Natural killer cell treated with Interleukin-12 subunit alpha and Interleukin-12 subunit beta and Interleukin-15 and Interleukin-18, amount 100 ng/mL, for 72 hours (primary cell): ENCODE results near the gene PXDC1. TPM values are rescaled to one million over a fixed set of nuclear protein-coding genes. Genes with fewer than 3 reads are reported as not detected.
"Not testable (repeated sequence)": the region's sequence is repeated elsewhere in the genome, so short reads cannot be mapped to it uniquely, and the experiment has no call there.

ENCODE experiments used
- ATAC-seq, 2 donors: fragments of 150-1000 bp; cut with Tn5 transposase in 1 of 2; sonication (Bioruptor Pico), chemical (Tn5 transposase) in 1 of 2; 2 replicates each; pipeline ENCODE4 v1.10.0; 2021
- DNase-seq: peaks from one replicate; pipeline ENCODE4 v3.0.0; 2022; ENCODE audit warnings: low spot score
- H3K27ac Mint-ChIP-seq, 2 donors: 1 replicate in 1 of 2; 2 replicates in 1 of 2; pipeline ENCODE4 v1.8.0; 2022; ENCODE audit warnings: mixed read lengths in 2 of 2, mild to moderate bottlenecking in 1 of 2, moderate library complexity in 1 of 2
- H3K27me3 Mint-ChIP-seq, 2 donors: 1 replicate in 1 of 2; 2 replicates in 1 of 2; pipeline ENCODE4 v1.8.0; 2022; ENCODE audit warnings: mixed read lengths in 2 of 2
- H3K36me3 Mint-ChIP-seq: one replicate; pipeline ENCODE4 v1.8.0; 2022; ENCODE audit warnings: mixed read lengths
- H3K4me1 Mint-ChIP-seq, 2 donors: 1 replicate in 1 of 2; 2 replicates in 1 of 2; pipeline ENCODE4 v1.8.0; 2022; ENCODE audit warnings: low read depth in 2 of 2, mixed read lengths in 2 of 2, mild to moderate bottlenecking in 1 of 2
- H3K4me3 Mint-ChIP-seq: one replicate; pipeline ENCODE4 v1.8.0; 2022; ENCODE audit warnings: mixed read lengths
- H3K9me3 Mint-ChIP-seq: 2 replicates; pipeline ENCODE4 v1.8.0; 2022; ENCODE audit warnings: mixed read lengths
- total RNA-seq, 2 donors: library from RNA; stranded (reverse); gene quantifications; one replicate each; pipeline ENCODE4 v1.2.3, GENCODE V29; 2022

Gene PXDC1
- total RNA-seq, 2 donors from 2014 or later: 0.62 to 2.3 TPM

GRCh38 chr6:3699231-3699630 lies 52.3 kb downstream of the PXDC1 start:
- Mint-ChIP-seq H3K36me3 (no peaks in the 10 kb centered on the region), H3K4me3 (no peak overlapping the region), H3K27ac (no peak overlapping the region), H3K27me3 (peaks cover 26 to 45% of the 10 kb centered on the region in 2 donors), H3K4me1 (no peaks in the 10 kb centered on the region), H3K9me3 (no peaks in the 10 kb centered on the region)
- DNase-seq (no peak), ATAC-seq (no peak)

DNA sequence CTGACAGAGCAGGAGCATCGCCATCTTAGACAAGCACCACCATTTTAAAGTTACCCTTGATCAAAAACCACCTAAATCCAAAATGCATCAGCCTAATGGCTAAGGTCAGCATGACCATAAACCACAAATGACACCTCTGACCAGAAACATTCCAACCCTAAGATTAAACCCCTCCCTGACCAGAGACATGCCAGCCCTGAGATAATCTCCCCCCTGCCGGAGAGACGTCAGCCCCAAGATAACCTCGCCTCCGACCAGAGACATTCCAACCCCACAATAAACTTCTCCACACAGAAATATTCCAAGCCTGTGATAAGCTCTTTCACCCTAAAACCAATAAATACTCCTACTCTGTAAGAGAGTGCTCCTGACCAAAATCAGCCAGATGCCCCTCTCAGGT lies 53.5 kb downstream of the PXDC1 start:
- peaks cover 25 to 42% of the 10 kb centered on the region in 2 donors for H3K27me3 Mint-ChIP-seq
- H3K4me1 Mint-ChIP-seq: no peaks in the 10 kb centered on the region
- no peak overlapping the region for H3K27ac Mint-ChIP-seq
- no peak for ATAC-seq
- no peak overlapping the region for H3K4me3 Mint-ChIP-seq
- DNase-seq: no peak
- H3K36me3 Mint-ChIP-seq: no peaks in the 10 kb centered on the region
- no peaks in the 10 kb centered on the region for H3K9me3 Mint-ChIP-seq

GRCh38 chr6:3697609-3698008 lies 53.9 kb downstream of the PXDC1 start:
- Mint-ChIP-seq H3K4me3 (no peak overlapping the region), H3K27me3 (peaks cover 22 to 38% of the 10 kb centered on the region in 2 donors), H3K4me1 (no peaks in the 10 kb centered on the region), H3K27ac (no peak overlapping the region), H3K36me3 (no peaks in the 10 kb centered on the region), H3K9me3 (no peaks in the 10 kb centered on the region)
- DNase-seq (no peak), ATAC-seq (no peak)

DNA sequence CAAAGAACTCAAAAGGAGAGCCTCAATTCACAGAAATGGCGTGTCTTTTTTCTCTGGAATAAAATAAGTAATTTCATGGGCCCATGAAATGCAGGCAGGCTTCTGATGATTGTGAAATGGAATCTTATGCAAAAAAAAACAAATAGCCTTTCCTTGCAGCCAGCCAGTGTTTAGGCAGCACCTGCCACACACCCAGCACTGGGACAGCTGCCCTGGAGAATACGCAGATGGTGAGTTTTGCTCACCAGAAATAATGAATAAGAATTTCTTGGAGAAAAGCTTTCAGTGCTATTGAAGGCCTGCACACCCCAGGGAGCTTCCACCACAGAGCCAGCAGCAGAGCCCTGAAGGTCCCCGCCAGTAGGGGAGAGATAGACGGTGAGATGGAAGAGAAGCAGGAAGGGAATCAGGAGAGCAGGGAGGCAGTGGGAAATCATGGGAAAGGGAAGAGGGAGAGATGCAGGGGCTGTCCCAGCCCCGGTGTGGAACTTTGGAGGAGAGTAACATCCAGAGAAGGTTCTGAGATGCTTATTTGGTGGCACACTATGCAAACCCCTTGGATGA lies 54.9 kb downstream of the PXDC1 start:
- H3K27me3 Mint-ChIP-seq: peaks cover 21 to 34% of the 10 kb centered on the region in 2 donors
- no peaks in the 10 kb centered on the region for H3K36me3 Mint-ChIP-seq
- no peak overlapping the region for H3K27ac Mint-ChIP-seq
- H3K4me1 Mint-ChIP-seq: no peaks in the 10 kb centered on the region
- H3K4me3 Mint-ChIP-seq: no peak overlapping the region
- no peak for ATAC-seq
- no peaks in the 10 kb centered on the region for H3K9me3 Mint-ChIP-seq
- DNase-seq: no peak

- no peaks in the 10 kb centered on the region for H3K36me3 Mint-ChIP-seq
- no peak overlapping the region for H3K4me3 Mint-ChIP-seq
- H3K9me3 Mint-ChIP-seq: no peaks in the 10 kb centered on the region
- no peak overlapping the region for H3K27ac Mint-ChIP-seq
- no peaks in the 10 kb centered on the region for H3K4me1 Mint-ChIP-seq
- peaks cover 23 to 40% of the 10 kb centered on the region in 2 donors for H3K27me3 Mint-ChIP-seq
- no peak for ATAC-seq
- DNase-seq: no peak
These were observed 56.3 kb downstream of the PXDC1 start for GRCh38 chr6:3695065-3695817.

DNA sequence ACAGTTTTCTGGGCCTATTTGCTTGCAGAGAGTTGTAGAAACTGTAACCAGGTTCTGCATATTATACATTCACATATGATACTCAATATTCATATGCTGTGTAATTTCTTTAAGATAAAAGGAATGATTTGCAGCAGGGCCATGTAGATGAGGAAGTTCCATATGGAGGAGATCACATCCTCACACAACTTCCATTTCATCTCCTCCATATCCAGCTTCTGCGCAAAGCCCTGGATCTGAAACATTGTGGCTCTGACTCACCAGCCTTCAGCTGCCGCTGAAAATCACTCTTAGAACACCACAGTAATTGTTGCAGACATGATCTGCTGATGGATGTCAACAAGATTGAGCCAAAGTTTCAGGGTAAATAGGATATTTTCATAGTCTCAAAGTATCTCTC lies 57.7 kb downstream of the PXDC1 start:
- Mint-ChIP-seq H3K4me1 (no peaks in the 10 kb centered on the region), H3K4me3 (no peak overlapping the region), H3K27me3 (peaks cover 30 to 49% of the 10 kb centered on the region in 2 donors), H3K36me3 (no peaks in the 10 kb centered on the region), H3K9me3 (no peaks in the 10 kb centered on the region), H3K27ac (no peak overlapping the region)
- no peak for DNase-seq
- ATAC-seq: no peak

DNA sequence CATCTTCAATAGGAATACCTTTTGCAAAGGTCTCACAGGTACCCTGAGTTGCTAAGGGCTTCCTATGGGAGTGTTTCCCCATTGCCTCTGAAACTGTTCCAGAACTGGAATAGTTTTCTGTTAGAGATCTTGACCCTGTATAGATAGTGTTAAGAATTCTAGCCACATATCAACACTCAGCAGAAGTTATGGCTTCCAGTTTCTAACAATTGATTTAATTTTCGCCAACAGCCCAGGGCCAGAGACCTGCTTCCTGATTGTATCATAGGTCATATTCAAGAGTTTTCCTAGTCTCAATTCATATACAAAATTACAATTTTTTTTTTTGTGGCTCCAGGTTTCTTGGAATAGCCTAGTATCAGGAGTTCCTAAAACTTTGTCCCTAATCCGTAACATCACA lies 61.0 kb downstream of the PXDC1 start:
- Mint-ChIP-seq H3K4me3 (no peak overlapping the region), H3K4me1 (no peaks in the 10 kb centered on the region), H3K27me3 (peaks cover 17 to 47% of the 10 kb centered on the region in 2 donors), H3K9me3 (no peaks in the 10 kb centered on the region), H3K27ac (no peak overlapping the region), H3K36me3 (no peaks in the 10 kb centered on the region)
- ATAC-seq (no peak), DNase-seq (no peak)

GRCh38 chr6:3687847-3688246 lies 63.7 kb downstream of the PXDC1 start:
- no peak overlapping the region for H3K4me3 Mint-ChIP-seq
- H3K36me3 Mint-ChIP-seq: no peaks in the 10 kb centered on the region
- no peak for DNase-seq
- peaks cover 19 to 53% of the 10 kb centered on the region in 2 donors for H3K27me3 Mint-ChIP-seq
- H3K9me3 Mint-ChIP-seq: no peaks in the 10 kb centered on the region
- no peaks in the 10 kb centered on the region for H3K4me1 Mint-ChIP-seq
- H3K27ac Mint-ChIP-seq: no peak overlapping the region
- ATAC-seq: no peak

GRCh38 chr6:3683331-3683730 lies 68.2 kb downstream of the PXDC1 start:
- H3K27me3 Mint-ChIP-seq: peaks cover 20 to 45% of the 10 kb centered on the region in 2 donors
- DNase-seq (no peak), ATAC-seq (no peak)
- H3K27ac Mint-ChIP-seq: no peak overlapping the region
- no peaks in the 10 kb centered on the region for H3K9me3 Mint-ChIP-seq
- no peaks in the 10 kb centered on the region for H3K36me3 Mint-ChIP-seq
- no peak overlapping the region for H3K4me3 Mint-ChIP-seq
- no peaks in the 10 kb centered on the region for H3K4me1 Mint-ChIP-seq

DNA sequence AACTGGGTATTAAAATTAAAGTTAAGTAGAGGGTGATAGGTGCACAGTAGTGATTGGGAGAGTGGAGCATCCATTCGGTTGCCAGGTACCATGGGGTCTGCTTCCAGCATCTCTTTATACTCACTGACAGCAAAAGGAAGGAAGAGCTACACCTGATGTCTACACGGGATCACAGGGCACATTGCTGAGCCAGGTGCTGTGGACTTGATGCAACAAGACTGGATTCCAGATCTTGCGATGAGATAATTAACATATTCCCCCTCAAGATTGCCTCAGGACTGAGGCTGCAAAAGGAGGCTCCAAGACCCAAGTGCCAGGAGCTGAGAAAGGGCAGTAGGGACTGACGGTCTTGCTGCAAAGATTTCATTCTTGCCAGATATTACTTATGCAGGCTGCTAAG lies 72.6 kb downstream of the PXDC1 start:
- DNase-seq: no peak
- H3K36me3 Mint-ChIP-seq: no peaks in the 10 kb centered on the region
- H3K9me3 Mint-ChIP-seq: no peaks in the 10 kb centered on the region
- H3K27me3 Mint-ChIP-seq: peaks cover 26 to 49% of the 10 kb centered on the region in 2 donors
- no peak overlapping the region for H3K4me3 Mint-ChIP-seq
- ATAC-seq: no peak
- H3K4me1 Mint-ChIP-seq: no peaks in the 10 kb centered on the region
- H3K27ac Mint-ChIP-seq: no peak overlapping the region

DNA sequence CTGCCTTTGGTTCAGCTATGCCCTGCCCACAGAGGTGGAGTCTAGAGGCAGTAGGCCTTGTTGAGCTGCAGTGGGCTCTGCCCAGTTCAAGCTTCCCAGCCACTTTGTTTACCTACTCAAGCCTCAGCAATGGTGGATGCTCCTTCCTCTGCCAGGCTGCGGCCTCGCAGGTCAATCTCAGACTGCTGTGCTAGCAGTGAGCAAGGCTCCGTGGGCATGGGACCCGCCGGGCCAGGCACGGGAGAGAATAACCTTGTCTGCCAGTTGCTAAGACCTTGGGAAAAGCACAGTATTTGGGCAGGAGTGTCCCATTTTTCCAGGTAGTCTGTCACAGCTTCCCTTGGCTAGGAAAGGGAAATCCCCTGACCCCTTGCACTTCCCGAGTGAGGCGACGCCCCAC lies 73.8 kb downstream of the PXDC1 start:
- ATAC-seq, H3K36me3 Mint-ChIP-seq, H3K9me3 Mint-ChIP-seq: not testable (repeated sequence)

GRCh38 chr6:3677351-3677750 lies 74.2 kb downstream of the PXDC1 start:
- peaks cover 26 to 36% of the 10 kb centered on the region in 2 donors for H3K27me3 Mint-ChIP-seq
- not testable (repeated sequence) for ATAC-seq, H3K4me3 Mint-ChIP-seq, H3K36me3 Mint-ChIP-seq, H3K27ac Mint-ChIP-seq, DNase-seq, H3K4me1 Mint-ChIP-seq, H3K9me3 Mint-ChIP-seq

More for the DNA sequence above, 73.8 kb downstream of the PXDC1 start:
- DNase-seq, H3K27ac Mint-ChIP-seq, H3K4me3 Mint-ChIP-seq, H3K4me1 Mint-ChIP-seq: not testable (repeated sequence)
- peaks cover 30 to 40% of the 10 kb centered on the region in 2 donors for H3K27me3 Mint-ChIP-seq
